Psoas muscle (tissue), 8 donors: ENCODE data around the gene TTLL11. TPM values are rescaled to one million over a fixed set of nuclear protein-coding genes. Genes with fewer than 3 reads are reported as not detected.

Source experiments
- ATAC-seq, 4 donors: fragments of 200-7000 bp; cut with Tn5 transposase; one replicate each; pipeline ENCODE4 v1.9.1; 2020; ENCODE audit warnings: moderate library complexity in 3 of 4, mild to moderate bottlenecking in 2 of 4
- DNase-seq, 2 donors: peaks; one replicate each; pipeline ENCODE4 v3.0.0-alpha.2; 2020
- H3K27ac ChIP-seq: fragments of 200-600 bp; one replicate; pipeline ENCODE4 v1.8.0; 2022
- H3K27me3 ChIP-seq, 3 donors: fragments of 200-600 bp in 1 of 3; one replicate each; pipeline versions ENCODE4 v1.6.1 to v1.8.0; 2013 to 2022; ENCODE audit warnings: low read length in 2 of 3, mild to moderate bottlenecking in 2 of 3, moderate library complexity in 1 of 3; ENCODE audit not compliant: insufficient read depth in 3 of 3
- H3K36me3 ChIP-seq, 2 donors: fragments of 200-600 bp in 1 of 2; one replicate each; pipeline versions ENCODE4 v1.6.1 to v1.8.0; 2013 to 2022; ENCODE audit warnings: low read depth in 1 of 2, mild to moderate bottlenecking in 1 of 2, moderate library complexity in 1 of 2; ENCODE audit not compliant: insufficient read depth in 1 of 2
- H3K4me1 ChIP-seq: fragments of 200-600 bp; one replicate; pipeline ENCODE4 v1.8.0; 2022
- H3K4me3 ChIP-seq: fragments of 200-600 bp; one replicate; pipeline ENCODE4 v1.8.0; 2022; ENCODE audit warnings: mild to moderate bottlenecking
- H3K9me3 ChIP-seq: fragments of 200-600 bp; one replicate; pipeline ENCODE4 v1.8.0; 2022
- WGBS, 3 donors: extraction: QIAGEN DNeasy Blood & Tissue Kit; methylation state at CpG; one replicate each; pipeline versions ENCODE4 v1.1.6 to v1.1.7; 2013; 5-methylcytosine and 5-hydroxymethylcytosine counted together
- intact Hi-C, 2 donors: fragments of 100-400 bp; cut with DNase I; formaldehyde crosslinking; loops; one replicate each; pipeline versions ENCODE4 v1.11.0 to v1.14.2; 2022
- polyA plus RNA-seq, 3 donors: library from polyadenylated mRNA; stranded (reverse); fragments of 200-250 nt; gene quantifications; one replicate each; pipeline ENCODE4 v1.2.3, GENCODE V29; 2013
- total RNA-seq, 4 donors: library from RNA; stranded (reverse); fragmentation: NEBNext Ultra II Directional in 2 of 4; extraction: Animal tissue kit (Norgen Biotek cat#: 25700) in 2 of 4; gene quantifications; one replicate each; pipeline versions ENCODE4 v1.2.1 to v1.2.4, GENCODE V29; 2021 to 2023
- TF ChIP-seq, protein P1 (sequence below): fragments of 200-600 bp; IDR thresholded peaks from one replicate; pipeline ENCODE4 v1.8.0; 2022; ENCODE audit warnings: antibody characterized with exemption
- donor health status: healthy with polysubstance abuse.
- donor health status: DM: no; HTN: no; CAD: no; lungs with moderate emphysema.
- donor health status: Bipolar disorder and iron deficiency.
- donor health status: healthy.
- donor health status: DM: yes; HTN: yes; CAD: no.
- donor health status: DM: no; HTN: no; CAD: no.
- donor health status: DM: no; HTN: no; CAD: no.
- donor health status: DM: yes; HTN: yes; CAD: no.

The TTLL11 gene
- total and polyA plus RNA-seq, 7 donors, result 15.1 to 56.4 (median 19.3) TPM

DNA sequence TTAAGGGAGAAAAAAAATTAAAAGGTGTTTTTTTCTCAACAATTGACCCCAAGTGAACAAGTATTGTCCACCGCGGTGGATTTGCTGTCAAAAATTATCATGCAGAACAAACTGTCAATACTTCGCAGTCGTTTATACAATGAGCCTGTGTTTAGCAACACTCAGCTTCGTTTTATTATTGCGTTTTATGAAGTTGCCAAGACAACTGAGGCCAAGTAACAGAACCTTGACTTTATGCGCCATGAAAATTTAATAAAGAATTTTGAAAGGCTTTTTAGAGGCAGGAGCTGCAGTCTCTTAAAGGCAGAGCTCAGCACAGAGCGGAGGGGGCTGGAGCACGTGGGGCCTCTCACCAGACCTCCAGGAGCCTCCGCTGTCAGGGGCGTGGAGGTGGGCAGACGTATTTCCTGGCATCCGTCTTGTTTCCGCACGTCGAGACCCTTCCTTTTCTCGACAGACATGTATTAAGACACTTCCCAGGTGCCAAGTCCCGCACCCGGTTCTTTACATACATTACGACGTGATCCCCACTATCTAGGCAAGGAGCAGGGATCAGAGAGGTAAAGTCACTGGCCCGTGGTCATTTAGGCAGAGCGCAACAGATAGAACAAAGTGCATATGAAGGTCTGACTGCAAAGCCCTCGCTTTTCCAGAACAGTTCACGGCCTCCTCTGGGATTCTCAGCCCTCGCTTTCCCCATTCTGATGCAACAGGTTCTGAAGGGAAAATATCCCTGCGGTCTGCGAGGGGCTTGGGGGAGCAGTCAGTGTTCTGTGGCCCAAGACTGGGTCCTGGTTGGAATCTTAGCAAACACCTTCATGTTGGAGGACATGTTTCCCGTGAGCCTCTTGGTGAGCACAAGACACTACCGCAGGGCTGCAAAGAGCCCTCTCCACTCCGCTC lies 277.3 kb downstream of the TTLL11 start:
- intact Hi-C loops, result no loop called here
- DNase-seq (no peak), ATAC-seq (no peak)
- TF ChIP-seq, protein P1, sequence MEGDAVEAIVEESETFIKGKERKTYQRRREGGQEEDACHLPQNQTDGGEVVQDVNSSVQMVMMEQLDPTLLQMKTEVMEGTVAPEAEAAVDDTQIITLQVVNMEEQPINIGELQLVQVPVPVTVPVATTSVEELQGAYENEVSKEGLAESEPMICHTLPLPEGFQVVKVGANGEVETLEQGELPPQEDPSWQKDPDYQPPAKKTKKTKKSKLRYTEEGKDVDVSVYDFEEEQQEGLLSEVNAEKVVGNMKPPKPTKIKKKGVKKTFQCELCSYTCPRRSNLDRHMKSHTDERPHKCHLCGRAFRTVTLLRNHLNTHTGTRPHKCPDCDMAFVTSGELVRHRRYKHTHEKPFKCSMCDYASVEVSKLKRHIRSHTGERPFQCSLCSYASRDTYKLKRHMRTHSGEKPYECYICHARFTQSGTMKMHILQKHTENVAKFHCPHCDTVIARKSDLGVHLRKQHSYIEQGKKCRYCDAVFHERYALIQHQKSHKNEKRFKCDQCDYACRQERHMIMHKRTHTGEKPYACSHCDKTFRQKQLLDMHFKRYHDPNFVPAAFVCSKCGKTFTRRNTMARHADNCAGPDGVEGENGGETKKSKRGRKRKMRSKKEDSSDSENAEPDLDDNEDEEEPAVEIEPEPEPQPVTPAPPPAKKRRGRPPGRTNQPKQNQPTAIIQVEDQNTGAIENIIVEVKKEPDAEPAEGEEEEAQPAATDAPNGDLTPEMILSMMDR, result no peak
- peaks cover 0 to under 1% of the 10 kb centered on the region in 2 donors for H3K36me3 ChIP-seq
- no peak overlapping the region for H3K4me3 ChIP-seq
- H3K27ac ChIP-seq, result no peak overlapping the region
- no peaks in the 10 kb centered on the region for H3K4me1 ChIP-seq
- WGBS, 3 donors, result 84 to 88% (median 86%) methylated on average over 31 of the region's 31 CpGs
- no peaks in the 10 kb centered on the region for H3K9me3 ChIP-seq
- H3K27me3 ChIP-seq, result no peaks in the 10 kb centered on the region

DNA sequence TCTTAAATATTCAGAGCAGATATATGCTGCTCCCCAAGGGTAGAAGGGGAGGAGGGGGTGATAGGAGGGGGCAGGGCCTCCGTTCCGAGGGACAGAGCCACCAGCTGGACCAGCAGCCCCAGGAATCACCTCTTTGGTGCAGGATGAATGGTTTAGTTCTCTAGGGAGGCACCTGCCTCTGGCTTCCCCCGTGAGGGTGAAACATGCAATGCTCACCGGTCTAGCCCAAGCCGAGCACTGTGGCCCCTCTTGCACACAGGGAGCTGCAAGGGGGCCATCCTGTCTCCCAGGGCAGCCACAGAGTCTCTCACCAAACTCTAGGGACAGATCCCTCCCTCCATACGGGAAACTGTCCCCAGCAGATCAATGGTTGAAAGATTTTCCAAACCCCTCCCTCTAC lies 278.0 kb downstream of the TTLL11 start:
- H3K36me3 ChIP-seq, result no peaks in the 10 kb centered on the region
- no peak overlapping the region for H3K27ac ChIP-seq
- no peak overlapping the region for H3K4me3 ChIP-seq
- H3K27me3 ChIP-seq, result no peaks in the 10 kb centered on the region
- WGBS, 3 donors, result 87 to 93% (median 92%) methylated on average over 6 of the region's 6 CpGs
- H3K4me1 ChIP-seq, result no peaks in the 10 kb centered on the region
- DNase-seq (no peak), ATAC-seq (no peak)
- intact Hi-C loops, result no loop called here
- TF ChIP-seq, protein P1, result no peak
- no peaks in the 10 kb centered on the region for H3K9me3 ChIP-seq

DNA sequence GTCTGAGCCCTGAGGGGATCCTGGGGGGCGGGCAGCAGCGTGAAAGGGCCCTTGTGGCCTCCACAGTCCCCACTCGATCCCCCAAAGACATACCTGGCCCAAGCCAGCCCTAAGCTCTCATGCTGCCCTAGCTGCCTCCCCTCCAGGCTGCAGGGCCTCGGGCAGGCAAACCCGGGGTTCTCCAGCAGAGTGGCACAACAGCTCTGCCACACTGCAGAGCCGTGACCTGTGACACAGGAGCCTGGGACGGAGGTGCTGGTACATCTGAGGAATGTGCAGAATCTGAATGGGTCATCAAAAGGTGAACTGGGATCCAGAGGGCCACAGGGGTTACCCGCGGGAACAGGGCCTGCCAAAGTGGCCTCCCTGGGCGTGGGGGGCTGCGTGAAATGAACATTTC lies 278.5 kb downstream of the TTLL11 start:
- intact Hi-C loops, result no loop called here
- no peak overlapping the region for H3K27ac ChIP-seq
- no peaks in the 10 kb centered on the region for H3K27me3 ChIP-seq
- no peak for ATAC-seq
- no peaks in the 10 kb centered on the region for H3K9me3 ChIP-seq
- WGBS, 3 donors, result 93 to 95% (median 94%) methylated on average over 11 of the region's 11 CpGs
- no peaks in the 10 kb centered on the region for H3K36me3 ChIP-seq
- no peak for DNase-seq
- H3K4me1 ChIP-seq, result no peaks in the 10 kb centered on the region
- no peak overlapping the region for H3K4me3 ChIP-seq
- TF ChIP-seq, protein P1, result no peak

DNA sequence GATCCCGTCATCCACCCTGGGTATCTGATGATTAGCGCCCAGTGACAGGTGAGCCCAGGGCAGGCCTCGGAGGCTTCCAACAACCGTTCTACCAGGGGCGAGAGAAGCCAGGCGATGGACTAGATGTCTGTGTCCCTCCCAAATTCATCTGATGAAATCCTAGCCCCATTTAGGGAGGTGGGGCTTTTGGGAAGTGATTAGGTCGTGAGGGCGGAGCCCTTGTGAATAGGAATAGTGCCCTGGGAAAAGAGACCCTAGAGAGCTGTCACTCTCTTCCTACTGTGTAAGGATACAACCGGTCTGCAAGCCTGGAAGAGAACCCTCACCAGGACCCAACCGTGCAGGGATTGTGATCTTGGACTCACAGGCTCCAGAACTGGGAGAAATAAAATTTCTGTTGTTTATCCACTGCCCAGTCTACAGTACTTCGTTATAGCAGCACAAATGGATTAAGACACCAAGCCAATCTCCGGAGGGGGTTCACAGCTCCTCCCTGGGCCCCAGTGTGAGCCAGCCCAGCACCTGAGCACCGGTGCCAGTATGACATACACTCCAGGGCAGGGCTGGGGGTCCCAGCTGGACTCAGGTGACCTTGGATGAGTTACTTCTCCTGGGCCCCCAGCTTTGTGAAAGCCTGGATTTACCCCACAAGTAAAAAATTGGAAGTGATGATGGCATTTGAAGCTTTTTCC lies 279.4 kb downstream of the TTLL11 start:
- TF ChIP-seq, protein P1, result no peak
- Histone ChIP-seq H3K27ac (no peak overlapping the region), H3K9me3 (no peaks in the 10 kb centered on the region), H3K4me3 (no peak overlapping the region), H3K27me3 (no peaks in the 10 kb centered on the region), H3K4me1 (no peaks in the 10 kb centered on the region), H3K36me3 (no peaks in the 10 kb centered on the region)
- no peak for DNase-seq
- no peak for ATAC-seq
- whole genome bisulfite sequencing, 3 donors, result 72 to 87% (median 75%) methylated on average over 13 of the region's 13 CpGs
- intact Hi-C loops, result no loop called here
